ENCODE measurements around the gene UBE2E3.

UBE2E3 gene

DNA sequence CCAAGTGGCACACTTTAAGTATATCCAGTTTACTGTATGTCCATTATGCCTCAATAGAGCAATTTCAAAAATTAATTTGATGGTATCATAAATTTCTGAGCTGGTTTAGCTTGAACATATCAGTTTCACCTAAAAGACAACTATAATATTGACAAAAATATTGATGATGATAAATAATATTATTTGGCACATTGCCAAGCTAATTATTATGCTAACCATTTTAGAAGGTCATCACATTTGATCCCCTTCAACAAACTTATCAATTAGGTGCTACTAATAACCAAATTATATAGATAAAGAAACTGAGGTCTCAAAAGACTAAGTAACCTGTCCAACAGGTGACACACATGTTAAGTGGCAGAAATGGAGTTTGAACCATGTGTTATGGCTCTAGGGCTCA lies 26.9 kb upstream of the UBE2E3 start:
- TF ChIP-seq, protein P1, sequence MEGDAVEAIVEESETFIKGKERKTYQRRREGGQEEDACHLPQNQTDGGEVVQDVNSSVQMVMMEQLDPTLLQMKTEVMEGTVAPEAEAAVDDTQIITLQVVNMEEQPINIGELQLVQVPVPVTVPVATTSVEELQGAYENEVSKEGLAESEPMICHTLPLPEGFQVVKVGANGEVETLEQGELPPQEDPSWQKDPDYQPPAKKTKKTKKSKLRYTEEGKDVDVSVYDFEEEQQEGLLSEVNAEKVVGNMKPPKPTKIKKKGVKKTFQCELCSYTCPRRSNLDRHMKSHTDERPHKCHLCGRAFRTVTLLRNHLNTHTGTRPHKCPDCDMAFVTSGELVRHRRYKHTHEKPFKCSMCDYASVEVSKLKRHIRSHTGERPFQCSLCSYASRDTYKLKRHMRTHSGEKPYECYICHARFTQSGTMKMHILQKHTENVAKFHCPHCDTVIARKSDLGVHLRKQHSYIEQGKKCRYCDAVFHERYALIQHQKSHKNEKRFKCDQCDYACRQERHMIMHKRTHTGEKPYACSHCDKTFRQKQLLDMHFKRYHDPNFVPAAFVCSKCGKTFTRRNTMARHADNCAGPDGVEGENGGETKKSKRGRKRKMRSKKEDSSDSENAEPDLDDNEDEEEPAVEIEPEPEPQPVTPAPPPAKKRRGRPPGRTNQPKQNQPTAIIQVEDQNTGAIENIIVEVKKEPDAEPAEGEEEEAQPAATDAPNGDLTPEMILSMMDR (IDR thresholded peaks at IDR 0.05; ENCODE audit: insufficient read depth, low read length, poor library complexity, severe bottlenecking): no peak
- H3K27me3 ChIP-seq (replicated peaks; ENCODE audit: control insufficient read depth, insufficient read depth, low read length): no peaks in the 10 kb centered on the region
- DNase-seq (ENCODE audit: extremely low read depth, insufficient read length): no peak
- no peaks in the 10 kb centered on the region for H3K36me3 ChIP-seq (ENCODE audit: control insufficient read depth, insufficient read depth, low read length)
- no peak overlapping the region for H3K4me3 ChIP-seq (replicated peaks; ENCODE audit: low read depth, low read length)

DNA sequence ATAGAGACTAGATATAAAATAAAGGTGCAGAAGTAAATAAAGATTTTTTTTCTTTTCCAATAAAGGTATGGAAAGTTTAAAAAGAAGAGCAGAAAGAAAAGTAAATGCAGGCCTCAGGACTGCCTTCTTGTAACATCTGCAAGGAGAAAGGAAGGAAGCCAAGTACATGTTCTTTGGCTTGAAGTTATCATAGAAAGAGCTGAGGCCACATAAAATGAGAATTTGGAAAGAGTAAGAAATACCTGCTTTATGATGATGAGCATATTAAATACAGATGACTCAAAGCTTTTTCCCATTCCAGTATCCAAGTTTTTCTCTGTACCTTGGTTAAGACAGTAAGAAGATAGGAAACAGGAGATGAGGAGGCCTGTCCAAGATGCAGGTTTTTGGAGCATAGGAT lies 25.3 kb upstream of the UBE2E3 start:
- H3K27me3 ChIP-seq (replicated peaks; ENCODE audit: control insufficient read depth, insufficient read depth, low read length): no peaks in the 10 kb centered on the region
- TF ChIP-seq, protein P1 (IDR thresholded peaks at IDR 0.05; ENCODE audit: insufficient read depth, low read length, poor library complexity, severe bottlenecking): no peak
- no peak for DNase-seq (ENCODE audit: extremely low read depth, insufficient read length)
- H3K4me3 ChIP-seq (replicated peaks; ENCODE audit: low read depth, low read length): no peak overlapping the region
- no peaks in the 10 kb centered on the region for H3K36me3 ChIP-seq (ENCODE audit: control insufficient read depth, insufficient read depth, low read length)

DNA sequence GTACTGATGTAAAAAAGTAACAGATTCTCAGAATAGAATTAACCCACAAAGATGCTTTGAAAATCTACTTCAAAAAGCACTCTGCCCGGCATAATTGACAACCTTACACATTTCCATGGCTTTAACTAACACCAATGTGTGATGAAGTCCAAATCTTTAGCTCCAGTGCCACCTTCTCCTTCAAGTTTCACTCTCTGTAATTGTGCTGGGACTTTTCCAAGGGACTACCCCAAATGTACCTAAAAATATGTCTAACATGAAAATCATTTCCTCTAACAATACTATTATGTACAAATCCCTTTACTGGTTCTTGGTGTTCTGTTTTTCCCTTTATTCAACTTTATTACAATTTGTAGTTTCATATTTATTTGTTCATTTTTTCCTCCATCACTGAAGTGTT lies 20.6 kb upstream of the UBE2E3 start:
- no peak overlapping the region for H3K4me3 ChIP-seq (replicated peaks; ENCODE audit: low read depth, low read length)
- DNase-seq (ENCODE audit: extremely low read depth, insufficient read length): no peak
- no peaks in the 10 kb centered on the region for H3K27me3 ChIP-seq (replicated peaks; ENCODE audit: control insufficient read depth, insufficient read depth, low read length)
- no peaks in the 10 kb centered on the region for H3K36me3 ChIP-seq (ENCODE audit: control insufficient read depth, insufficient read depth, low read length)
- TF ChIP-seq, protein P1 (IDR thresholded peaks at IDR 0.05; ENCODE audit: insufficient read depth, low read length, poor library complexity, severe bottlenecking): no peak

DNA sequence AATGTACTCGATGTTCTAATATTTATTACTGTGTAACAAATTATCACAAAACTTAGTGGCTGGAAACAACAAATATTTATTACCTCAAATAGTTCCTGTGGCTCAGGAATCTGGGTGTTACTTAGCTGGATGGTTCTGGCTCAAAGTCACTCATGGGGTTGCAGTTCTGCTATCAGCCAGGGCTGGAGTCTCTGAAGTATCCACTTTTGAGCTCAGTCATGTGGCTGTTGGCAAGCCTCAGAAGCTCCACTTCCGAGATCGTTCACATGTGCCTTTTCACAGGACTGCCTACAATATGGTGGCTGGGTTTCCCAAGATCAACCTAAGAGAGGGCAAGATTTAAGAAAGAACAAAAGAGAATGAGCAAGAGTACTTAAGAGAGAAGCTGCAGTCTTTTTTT lies 19.4 kb upstream of the UBE2E3 start:
- H3K27me3 ChIP-seq (replicated peaks; ENCODE audit: control insufficient read depth, insufficient read depth, low read length): no peaks in the 10 kb centered on the region
- no peak overlapping the region for H3K4me3 ChIP-seq (replicated peaks; ENCODE audit: low read depth, low read length)
- TF ChIP-seq, protein P1 (IDR thresholded peaks at IDR 0.05; ENCODE audit: insufficient read depth, low read length, poor library complexity, severe bottlenecking): no peak
- no peaks in the 10 kb centered on the region for H3K36me3 ChIP-seq (ENCODE audit: control insufficient read depth, insufficient read depth, low read length)
- no peak for DNase-seq (ENCODE audit: extremely low read depth, insufficient read length)

DNA sequence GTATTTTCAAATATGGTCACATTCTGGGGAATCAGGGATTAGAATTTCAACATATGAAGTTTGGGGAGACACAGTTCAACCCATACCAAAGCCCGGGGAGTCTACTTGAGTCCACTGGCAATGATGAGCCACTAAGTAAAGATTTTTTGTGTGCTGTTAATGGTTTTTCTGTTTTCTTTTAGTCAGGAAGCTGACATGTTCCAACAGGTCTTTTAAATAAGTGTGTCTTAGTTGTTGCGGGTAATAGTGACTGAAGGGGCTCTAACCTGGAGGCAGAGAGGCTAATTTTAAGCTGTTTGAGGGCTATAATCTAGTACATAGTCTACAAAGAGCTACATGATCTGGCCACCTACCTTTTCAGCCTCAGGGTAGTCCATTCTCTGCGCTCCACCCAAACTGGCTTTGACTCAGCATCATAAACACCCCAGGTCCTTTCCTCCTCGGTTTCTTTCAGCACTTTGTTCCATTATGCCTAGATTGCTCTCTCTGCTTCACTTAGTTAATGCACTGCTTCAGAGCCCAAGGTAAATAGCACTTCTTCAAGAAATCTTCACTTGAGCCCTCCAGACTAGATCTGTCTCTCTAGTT lies 17.6 kb upstream of the UBE2E3 start:
- Histone ChIP-seq H3K27me3 (replicated peaks; ENCODE audit: control insufficient read depth, insufficient read depth, low read length) (no peaks in the 10 kb centered on the region), H3K36me3 (ENCODE audit: control insufficient read depth, insufficient read depth, low read length) (no peaks in the 10 kb centered on the region), H3K4me3 (replicated peaks; ENCODE audit: low read depth, low read length) (no peak overlapping the region)
- TF ChIP-seq, protein P1 (IDR thresholded peaks at IDR 0.05; ENCODE audit: insufficient read depth, low read length, poor library complexity, severe bottlenecking): no peak
- DNase-seq (ENCODE audit: extremely low read depth, insufficient read length): no peak

DNA sequence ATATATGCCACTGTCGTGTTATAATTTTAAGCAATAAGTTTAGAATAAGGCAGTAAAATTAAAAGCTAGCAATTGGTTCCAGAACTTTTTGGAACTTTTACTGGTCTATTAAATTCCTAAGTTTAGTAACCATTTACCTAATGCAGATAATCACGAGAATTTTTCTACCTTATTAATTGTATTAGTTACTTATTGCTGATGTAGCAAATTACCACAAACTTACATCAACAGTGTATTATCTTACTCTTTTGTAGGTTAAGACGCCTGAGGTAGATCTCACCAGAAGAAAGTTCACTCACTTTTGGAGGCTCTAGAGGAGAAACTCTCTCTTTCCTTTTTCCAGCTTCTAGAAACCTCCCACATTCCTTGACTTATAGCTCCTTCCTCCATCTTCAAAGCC lies 14.0 kb upstream of the UBE2E3 start:
- Histone ChIP-seq H3K36me3 (ENCODE audit: control insufficient read depth, insufficient read depth, low read length) (no peaks in the 10 kb centered on the region), H3K27me3 (replicated peaks; ENCODE audit: control insufficient read depth, insufficient read depth, low read length) (no peaks in the 10 kb centered on the region), H3K4me3 (replicated peaks; ENCODE audit: low read depth, low read length) (no peak overlapping the region)
- TF ChIP-seq, protein P1 (IDR thresholded peaks at IDR 0.05; ENCODE audit: insufficient read depth, low read length, poor library complexity, severe bottlenecking): no peak
- DNase-seq (ENCODE audit: extremely low read depth, insufficient read length): no peak

Data from GM06990 (cell line).